H1 (cell line): ENCODE data around the gene CC2D2A. TPM values are rescaled to one million over a fixed set of nuclear protein-coding genes. Genes with fewer than 3 reads are reported as not detected.

Source experiments
- CTCF ChIA-PET: fragments of 300-600 bp; sonication (Branson Sonifier 250); formaldehyde crosslinking; loops from one replicate; lab custom pipeline; 2021; ENCODE audit not compliant: partially characterized antibody; lab: Charles Lee
- POLR2A ChIA-PET: fragments of 300-600 bp; sonication (Branson Sonifier 250); formaldehyde crosslinking; loops from one replicate; lab custom pipeline; 2021; ENCODE audit warnings: inconsistent platforms; ENCODE audit not compliant: partially characterized antibody; lab: Charles Lee
- DNase-seq, 2 experiments: peaks; one replicate each; pipeline versions ENCODE4 v3.0.0 to v3.0.0-alpha.2; 2010 to 2022; ENCODE audit warnings: low spot score in 2 of 2, low read depth in 1 of 2, mixed read lengths in 1 of 2
- FAIRE-seq: peaks from 2 replicates; lab custom pipeline; 2011; peaks lifted over from hg19 to GRCh38; lab: Jason Lieb, UNC
- H2AFZ ChIP-seq: 2 replicates; pipeline ENCODE4 v1.8.1; 2012; ENCODE audit warnings: low read length, inconsistent platforms
- H2AK5ac ChIP-seq: 2 replicates; pipeline ENCODE4 v1.6.1; 2013; ENCODE audit warnings: low read depth, low read length
- H2BK120ac ChIP-seq: replicated peaks from 2 replicates; pipeline ENCODE3; 2013; ENCODE audit warnings: low read depth, low read length, inconsistent platforms
- H2BK12ac ChIP-seq: 2 replicates; pipeline ENCODE4 v1.6.1; 2013; ENCODE audit warnings: low read depth, low read length
- H2BK15ac ChIP-seq: 2 replicates; pipeline ENCODE4 v1.6.1; 2013; ENCODE audit warnings: low read length
- H2BK20ac ChIP-seq: 2 replicates; pipeline ENCODE4 v1.6.1; 2013; ENCODE audit warnings: low read length
- H2BK5ac ChIP-seq: 2 replicates; pipeline ENCODE4 v1.6.1; 2013; ENCODE audit warnings: low read depth, low read length
- H3K14ac ChIP-seq: 2 replicates; pipeline ENCODE4 v1.6.1; 2013; ENCODE audit warnings: inconsistent platforms; ENCODE audit not compliant: insufficient read length
- H3K18ac ChIP-seq: 2 replicates; pipeline ENCODE4 v1.6.1; 2013; ENCODE audit warnings: low read length; ENCODE audit errors: extremely low read depth
- H3K23ac ChIP-seq: 2 replicates; pipeline ENCODE4 v1.6.1; 2013; ENCODE audit warnings: inconsistent platforms; ENCODE audit not compliant: insufficient read length
- H3K23me2 ChIP-seq: 2 replicates; pipeline ENCODE4 v1.6.1; 2013; ENCODE audit warnings: low read depth, low read length
- H3K27ac ChIP-seq: 2 replicates; pipeline ENCODE4 v1.6.1; 2011; ENCODE audit warnings: low read depth, low read length, inconsistent platforms
- H3K27me3 ChIP-seq, 4 experiments: replicated peaks in 1 of 4; 1 replicate in 1 of 4; 2 replicates in 3 of 4; pipeline versions ENCODE4 v1.6.1 to v1.8.1; 2011 to 2013; ENCODE audit warnings: low read length in 3 of 4, mild to moderate bottlenecking in 3 of 4, inconsistent platforms in 2 of 4, mixed read lengths in 2 of 4, moderate library complexity in 1 of 4; ENCODE audit not compliant: control insufficient read depth in 3 of 4, insufficient read depth in 3 of 4; ENCODE audit errors: extremely low read depth in 1 of 4
- H3K36me3 ChIP-seq, 4 experiments: 2 replicates each; pipeline versions ENCODE4 v1.6.1 to v1.8.1; 2011 to 2013; ENCODE audit warnings: mild to moderate bottlenecking in 4 of 4, low read length in 3 of 4, moderate library complexity in 2 of 4, control low read depth in 1 of 4, inconsistent platforms in 1 of 4; ENCODE audit not compliant: insufficient read depth in 4 of 4, control insufficient read depth in 2 of 4
- H3K4ac ChIP-seq: replicated peaks from 2 replicates; pipeline ENCODE3; 2013; ENCODE audit warnings: low read length, low read depth, mixed read lengths, inconsistent platforms; ENCODE audit not compliant: insufficient read length
- H3K4me1 ChIP-seq, 4 experiments: replicated peaks in 1 of 4; 1 replicate in 1 of 4; 2 replicates in 3 of 4; pipeline versions ENCODE4 v1.6.1 to v1.8.1; 2011 to 2013; ENCODE audit warnings: low read length in 3 of 4, inconsistent platforms in 2 of 4, mixed read lengths in 1 of 4; ENCODE audit not compliant: insufficient read depth in 4 of 4, control insufficient read depth in 3 of 4
- H3K4me2 ChIP-seq, 2 experiments: 2 replicates each; pipeline versions ENCODE4 v1.6.1 to v1.8.1; 2011 to 2013; ENCODE audit warnings: low read depth in 2 of 2, low read length in 2 of 2, control low read depth in 1 of 2, inconsistent platforms in 1 of 2, mild to moderate bottlenecking in 1 of 2; ENCODE audit not compliant: insufficient read depth in 1 of 2
- H3K4me3 ChIP-seq, 4 experiments: fragments of 200-600, 300-600 bp in 1 of 4; sonication (generic), shearing (Covaris generic), sonication (Bioruptor Twin) in 1 of 4; 2 replicates each; pipeline versions ENCODE4 v1.5.1 to v1.8.1; 2011 to 2016; ENCODE audit warnings: low read length in 4 of 4, low read depth in 3 of 4, control low read depth in 2 of 4, inconsistent platforms in 2 of 4, mild to moderate bottlenecking in 2 of 4, mixed read lengths in 1 of 4, moderate library complexity in 1 of 4; ENCODE audit not compliant: insufficient read depth in 2 of 4; ENCODE audit errors: extremely low read depth in 1 of 4
- H3K56ac ChIP-seq: replicated peaks from 2 replicates; pipeline ENCODE3; 2013; ENCODE audit warnings: low read depth, mild to moderate bottlenecking, mixed read lengths, low read length, inconsistent platforms; ENCODE audit not compliant: insufficient read length
- H3K79me1 ChIP-seq: 2 replicates; pipeline ENCODE4 v1.6.1; 2013; ENCODE audit warnings: low read depth, low read length, control low read depth
- H3K79me2 ChIP-seq, 2 experiments: 2 replicates each; pipeline versions ENCODE4 v1.6.1 to v1.8.1; 2012 to 2013; ENCODE audit warnings: low read length in 2 of 2, mild to moderate bottlenecking in 2 of 2, inconsistent platforms in 1 of 2; ENCODE audit not compliant: insufficient read depth in 2 of 2, control insufficient read depth in 1 of 2
- H3K9ac ChIP-seq, 4 experiments: replicated peaks in 1 of 4; 1 replicate in 1 of 4; 2 replicates in 3 of 4; pipeline versions ENCODE4 v1.6.1 to v1.8.1; 2011 to 2013; ENCODE audit warnings: low read depth in 3 of 4, low read length in 3 of 4, control low read depth in 2 of 4, mild to moderate bottlenecking in 2 of 4, moderate library complexity in 2 of 4, inconsistent platforms in 1 of 4; ENCODE audit errors: extremely low read depth in 1 of 4
- H3K9me3 ChIP-seq, 2 experiments: 2 replicates each; pipeline versions ENCODE4 v1.6.1 to v1.8.1; 2012 to 2013; ENCODE audit warnings: mild to moderate bottlenecking in 2 of 2, moderate library complexity in 2 of 2, control low read depth in 1 of 2, inconsistent platforms in 1 of 2, low read depth in 1 of 2, low read length in 1 of 2, mixed read lengths in 1 of 2; ENCODE audit not compliant: insufficient read depth in 2 of 2
- H4K20me1 ChIP-seq, 2 experiments: replicated peaks in 1 of 2; 2 replicates each; pipeline versions ENCODE3 to v1.8.1; 2011 to 2013; ENCODE audit warnings: inconsistent platforms in 2 of 2, low read length in 2 of 2, mild to moderate bottlenecking in 1 of 2; ENCODE audit not compliant: insufficient read depth in 2 of 2, control insufficient read depth in 1 of 2
- H4K5ac ChIP-seq: 2 replicates; pipeline ENCODE4 v1.6.1; 2013; ENCODE audit warnings: low read length, low read depth, mixed read lengths, inconsistent platforms; ENCODE audit not compliant: insufficient read length
- H4K8ac ChIP-seq: 2 replicates; pipeline ENCODE4 v1.8.0; 2013; ENCODE audit warnings: mild to moderate bottlenecking, moderate library complexity, low read length, inconsistent platforms; ENCODE audit not compliant: insufficient read depth; ENCODE audit errors: extremely low read depth
- H4K91ac ChIP-seq: replicated peaks from 2 replicates; pipeline ENCODE3; 2013; ENCODE audit warnings: low read length, mixed read lengths, inconsistent platforms; ENCODE audit not compliant: insufficient read length
- CHD2 ChIP-seq: IDR thresholded peaks from 2 replicates; pipeline ENCODE4 v1.6.1; 2012; ENCODE audit warnings: low read length, improper control_type of control experiment
- HDAC6 ChIP-seq: IDR thresholded peaks from one replicate; pipeline ENCODE4 v1.7.1; 2012; ENCODE audit warnings: low read depth, mild to moderate bottlenecking, inconsistent platforms, low read length, moderate library complexity
- JUND ChIP-seq: IDR thresholded peaks from 2 replicates; pipeline ENCODE4 v1.6.1; 2011; ENCODE audit warnings: mild to moderate bottlenecking, improper control_type of control experiment, low read length
- PHF8 ChIP-seq: fragments of 200-600 bp; sonication (generic); conservative IDR thresholded peaks from 2 replicates; pipeline ENCODE4 v1.7.1; 2012; ENCODE audit warnings: low read depth, mild to moderate bottlenecking, inconsistent platforms, low read length, moderate library complexity
- RAD21 ChIP-seq, 2 experiments: IDR thresholded peaks in 1 of 2; conservative IDR thresholded peaks in 1 of 2; 2 replicates each; pipeline ENCODE4 v1.6.1; 2011; ENCODE audit warnings: low read depth in 2 of 2, low read length in 2 of 2, improper control_type of control experiment in 1 of 2, inconsistent platforms in 1 of 2, mild to moderate bottlenecking in 1 of 2, moderate library complexity in 1 of 2
- RFX5 ChIP-seq: IDR thresholded peaks from 2 replicates; pipeline ENCODE4 v1.6.1; 2011; ENCODE audit warnings: low read depth, low read length, improper control_type of control experiment, borderline replicate concordance
- SIX5 ChIP-seq: IDR thresholded peaks from 2 replicates; pipeline ENCODE4 v1.6.1; 2011; ENCODE audit warnings: mild to moderate bottlenecking, low read depth, low read length
- SP1 ChIP-seq: IDR thresholded peaks from 2 replicates; pipeline ENCODE4 v1.6.1; 2011; ENCODE audit warnings: low read depth, low read length
- SP2 ChIP-seq: IDR thresholded peaks from 2 replicates; pipeline ENCODE4 v1.6.1; 2012; ENCODE audit warnings: mild to moderate bottlenecking, low read length, inconsistent platforms
- TAF1 ChIP-seq: IDR thresholded peaks from 2 replicates; pipeline ENCODE4 v1.6.1; 2011; ENCODE audit warnings: mild to moderate bottlenecking, low read depth, low read length
- YY1 ChIP-seq: IDR thresholded peaks from 2 replicates; pipeline ENCODE4 v1.6.1; 2011; ENCODE audit warnings: low read depth, mild to moderate bottlenecking, low read length
- WGBS, 2 experiments: shearing (Covaris generic) in 1 of 2; methylation state at CpG; one replicate each; pipeline versions ENCODE4 v1.1.6 to v1.1.7; 2013 to 2015; ENCODE audit warnings: low lambda C conversion rate in 2 of 2, mixed read lengths in 2 of 2, inconsistent platforms in 1 of 2, low coverage in 1 of 2, missing lambda C conversion rate in 1 of 2; ENCODE audit not compliant: insufficient replicate concordance in 2 of 2, insufficient coverage in 1 of 2, insufficient read length in 1 of 2; ENCODE audit errors: extremely low coverage in 1 of 2, missing lambda C conversion rate in 1 of 2; 5-methylcytosine and 5-hydroxymethylcytosine counted together
- polyA plus RNA-seq, 7 experiments: library from polyadenylated mRNA; depleted of rRNA in 3 of 7; stranded (reverse) in 5 of 7; unstranded in 2 of 7; fragments of >200 nt in 5 of 7; fragments of 200-250 nt in 2 of 7; gene quantifications; 1 replicate in 5 of 7; 2 replicates in 1 of 7; 4 replicates in 1 of 7; pipeline versions ENCODE4 v1.2.1 to v1.2.3, GENCODE V29; 2011 to 2013; ENCODE audit warnings: missing spikeins in 2 of 7, mixed read lengths in 2 of 7
- total RNA-seq: library from RNA; stranded (reverse); fragmentation: NEBNext Ultra II Directional; extraction: Animal tissue kit (Norgen Biotek cat#: 25700); gene quantifications from 2 replicates; pipeline ENCODE4 v1.2.1, GENCODE V29; 2021

CC2D2A gene
- total and polyA plus RNA-seq, 2 of the 8 experiments (the other 6 are each of a cell fraction or from before 2014, with no cell fraction given), result 11.0 to 12.2 TPM

DNA sequence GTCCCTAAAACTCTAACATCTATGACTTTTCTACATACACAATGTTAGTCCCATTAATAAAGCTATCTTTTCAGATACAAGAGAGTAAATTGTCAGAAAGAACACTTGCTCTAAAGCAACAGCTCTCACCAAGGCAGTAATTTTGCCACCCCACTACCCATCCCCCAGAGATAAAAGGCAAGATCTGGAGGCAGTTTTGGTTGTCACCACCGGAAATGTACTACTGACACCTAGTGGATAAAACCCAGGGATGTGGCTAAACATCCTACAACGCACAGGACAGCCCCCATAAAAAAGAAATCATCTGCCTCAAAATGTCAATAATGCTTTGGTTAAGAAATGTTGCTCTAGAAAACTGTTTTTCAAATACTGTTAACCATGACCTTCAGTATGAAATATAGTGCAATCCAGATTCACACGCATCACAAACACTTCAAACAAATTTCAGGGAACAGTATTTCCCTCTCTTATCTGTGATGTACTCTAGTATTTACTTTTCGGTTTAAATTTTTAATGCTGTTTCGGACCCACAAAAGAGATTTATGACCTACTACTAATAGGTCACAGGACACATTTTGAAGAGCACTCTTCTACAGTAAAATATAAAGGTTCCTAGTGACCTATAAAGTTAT is 180.3 kb downstream of the CC2D2A start:
- DNase-seq, result no peak
- 41% methylated on average over 5 of the region's 5 CpGs; no CpG with 5 or more reads in 1 of the 2 experiments for WGBS, 2 experiments
- H2BK15ac ChIP-seq, result no peak overlapping the region
- H2BK12ac ChIP-seq, result no peak overlapping the region
- no peaks in the 10 kb centered on the region for H3K27me3 ChIP-seq
- peak; percentile 100 for FAIRE-seq
- H3K79me2 ChIP-seq, result peaks cover 6 to 87% of the 10 kb centered on the region in 2 experiments; a peak in 3 of 4 replicates
- no peak overlapping the region for H3K18ac ChIP-seq
- H4K8ac ChIP-seq, result no peak overlapping the region
- no peak overlapping the region for H2BK5ac ChIP-seq
- ChIA-PET POLR2A (interaction anchor here (0.6 to 1.4 kb wide), 3 partner anchors 10 to 171 kb away, joined by 3 to 6 read pairs (median 4); no protein-coding TSS in a partner anchor), CTCF (interaction anchor here (0.6 to 2.2 kb wide), 13 partner anchors 11 to 175 kb away, joined by 3 to 9 read pairs (median 3); no protein-coding TSS in a partner anchor)
- no peak overlapping the region for H3K56ac ChIP-seq
- no peak overlapping the region for H2AFZ ChIP-seq
- peaks cover 1% of the 10 kb centered on the region; the same call in 1 of the 2 replicates for H3K23me2 ChIP-seq
- H3K14ac ChIP-seq, result no peak overlapping the region
- no peak overlapping the region for H2BK20ac ChIP-seq
- H3K36me3 ChIP-seq, result no peaks in the 10 kb centered on the region
- no peak overlapping the region for H3K9ac ChIP-seq
- H3K4ac ChIP-seq, result no peak overlapping the region
- H3K4me1 ChIP-seq, result peaks cover 0 to 5% (median 0%) of the 10 kb centered on the region in 4 experiments; a peak in 1 of 7 replicates
- peaks cover 0 to 2% of the 10 kb centered on the region in 2 experiments for H4K20me1 ChIP-seq
- no peak overlapping the region for H3K4me3 ChIP-seq
- no peak overlapping the region for H4K5ac ChIP-seq
- H3K9me3 ChIP-seq, result no peaks in the 10 kb centered on the region
- no peak overlapping the region for H3K23ac ChIP-seq
- H2AK5ac ChIP-seq, result no peak overlapping the region
- H4K91ac ChIP-seq, result no peak overlapping the region
- H3K4me2 ChIP-seq, result peak overlapping the region in 1 of 2 experiments; percentile 44; a peak in 1 of 4 replicates
- no peaks in the 10 kb centered on the region; the same call in 1 of the 2 replicates for H3K79me1 ChIP-seq
- H3K27ac ChIP-seq, result no peak overlapping the region
- no peak overlapping the region for H2BK120ac ChIP-seq
- no peak for TF ChIP-seq SIX5
- TF ChIP-seq YY1, result no peak
- TF ChIP-seq PHF8, result no peak
- TF ChIP-seq JUND, result no peak
- TF ChIP-seq CHD2, result no peak; the same call in 1 of the 2 replicates
- no peak for TF ChIP-seq SP2
- peak; percentile 90 for TF ChIP-seq RAD21 (IDR thresholded peaks at IDR 0.05 in 1 of 2, conservative IDR thresholded peaks at IDR 0.05 in 1 of 2; ENCODE audit: low read depth in 2 of 2, low read length in 2 of 2)
- peak; percentile 60; the same call in 1 of the 2 replicates for TF ChIP-seq SP1
- no peak for TF ChIP-seq TAF1
- no peak for TF ChIP-seq HDAC6
- no peak for TF ChIP-seq RFX5
